Measurements from ENCODE around the gene SLC25A22. TPM values are rescaled to one million over a fixed set of nuclear protein-coding genes. Genes with fewer than 3 reads are reported as not detected.
A peak's percentile ranks its signal among the peaks of the same experiment; 100 is the strongest.

The SLC25A22 gene
- total RNA-seq, 4 donors from 2014 or later, result 5.2 to 14.5 (median 6.9) TPM

DNA sequence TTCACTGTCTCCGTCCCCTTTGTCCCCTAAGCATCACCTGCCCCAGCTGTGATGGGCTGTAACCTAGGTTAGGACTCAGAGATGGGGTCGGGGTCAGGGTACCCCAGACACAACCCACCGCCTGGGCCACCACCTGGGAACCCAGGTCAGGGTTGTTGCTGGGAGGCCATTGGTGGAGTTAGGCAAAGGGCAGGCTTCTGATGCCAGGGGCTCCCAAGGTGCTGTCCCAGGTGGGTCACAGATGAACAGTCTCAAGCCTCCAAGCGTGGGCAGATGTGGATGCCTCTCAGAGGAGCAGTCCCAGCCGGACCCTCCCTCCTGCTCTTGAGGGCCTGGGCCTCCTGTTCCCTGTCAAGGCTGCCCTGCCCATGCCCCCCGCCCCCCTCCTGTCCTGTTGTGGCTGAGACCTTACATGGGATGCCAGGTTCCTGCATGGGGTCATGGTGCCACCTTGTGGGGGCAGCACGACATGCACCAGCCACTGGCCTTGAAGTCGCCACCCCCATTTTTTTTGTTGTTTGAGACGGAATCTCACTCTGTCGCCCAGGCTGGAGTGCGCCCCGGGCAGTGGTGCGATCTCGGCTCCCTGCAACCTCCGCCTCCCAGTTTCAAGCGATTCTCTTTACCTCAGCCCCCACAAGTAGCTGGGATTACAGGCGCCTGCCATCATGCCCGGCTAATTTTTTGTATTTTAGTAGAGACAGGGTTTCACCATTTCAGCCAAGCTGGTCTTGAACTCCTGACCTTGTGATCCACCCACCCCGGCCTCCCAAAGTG lies 32.9 kb downstream of the SLC25A22 start:
- H3K27me3 ChIP-seq, result no peaks in the 10 kb centered on the region
- WGBS, 2 donors (ENCODE audit: low coverage in 1 of 2), result 61 to 87% methylated on average over 9 to 13 of the region's 19 CpGs
- TF ChIP-seq, protein P1, sequence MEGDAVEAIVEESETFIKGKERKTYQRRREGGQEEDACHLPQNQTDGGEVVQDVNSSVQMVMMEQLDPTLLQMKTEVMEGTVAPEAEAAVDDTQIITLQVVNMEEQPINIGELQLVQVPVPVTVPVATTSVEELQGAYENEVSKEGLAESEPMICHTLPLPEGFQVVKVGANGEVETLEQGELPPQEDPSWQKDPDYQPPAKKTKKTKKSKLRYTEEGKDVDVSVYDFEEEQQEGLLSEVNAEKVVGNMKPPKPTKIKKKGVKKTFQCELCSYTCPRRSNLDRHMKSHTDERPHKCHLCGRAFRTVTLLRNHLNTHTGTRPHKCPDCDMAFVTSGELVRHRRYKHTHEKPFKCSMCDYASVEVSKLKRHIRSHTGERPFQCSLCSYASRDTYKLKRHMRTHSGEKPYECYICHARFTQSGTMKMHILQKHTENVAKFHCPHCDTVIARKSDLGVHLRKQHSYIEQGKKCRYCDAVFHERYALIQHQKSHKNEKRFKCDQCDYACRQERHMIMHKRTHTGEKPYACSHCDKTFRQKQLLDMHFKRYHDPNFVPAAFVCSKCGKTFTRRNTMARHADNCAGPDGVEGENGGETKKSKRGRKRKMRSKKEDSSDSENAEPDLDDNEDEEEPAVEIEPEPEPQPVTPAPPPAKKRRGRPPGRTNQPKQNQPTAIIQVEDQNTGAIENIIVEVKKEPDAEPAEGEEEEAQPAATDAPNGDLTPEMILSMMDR (IDR thresholded peaks at IDR 0.05), result peak in 3 of 4 experiments; percentile 52 to 73 (median 62)
- TF ChIP-seq POLR2AphosphoS5 (IDR thresholded peaks at IDR 0.05), result no peak
- no peak for TF ChIP-seq POLR2A (IDR thresholded peaks at IDR 0.05)
- no peak for TF ChIP-seq EP300 (IDR thresholded peaks at IDR 0.05)
- H3K4me1 ChIP-seq, result no peaks in the 10 kb centered on the region
- no peak overlapping the region for H3K4me3 ChIP-seq
- H3K36me3 ChIP-seq, result peaks cover 0 to 98% of the 10 kb centered on the region in 2 donors
- ATAC-seq, result peak; percentile 34
- H3K9me3 ChIP-seq, result no peaks in the 10 kb centered on the region
- H3K27ac ChIP-seq, result peak overlapping the region in 1 of 4 donors; percentile 27

DNA sequence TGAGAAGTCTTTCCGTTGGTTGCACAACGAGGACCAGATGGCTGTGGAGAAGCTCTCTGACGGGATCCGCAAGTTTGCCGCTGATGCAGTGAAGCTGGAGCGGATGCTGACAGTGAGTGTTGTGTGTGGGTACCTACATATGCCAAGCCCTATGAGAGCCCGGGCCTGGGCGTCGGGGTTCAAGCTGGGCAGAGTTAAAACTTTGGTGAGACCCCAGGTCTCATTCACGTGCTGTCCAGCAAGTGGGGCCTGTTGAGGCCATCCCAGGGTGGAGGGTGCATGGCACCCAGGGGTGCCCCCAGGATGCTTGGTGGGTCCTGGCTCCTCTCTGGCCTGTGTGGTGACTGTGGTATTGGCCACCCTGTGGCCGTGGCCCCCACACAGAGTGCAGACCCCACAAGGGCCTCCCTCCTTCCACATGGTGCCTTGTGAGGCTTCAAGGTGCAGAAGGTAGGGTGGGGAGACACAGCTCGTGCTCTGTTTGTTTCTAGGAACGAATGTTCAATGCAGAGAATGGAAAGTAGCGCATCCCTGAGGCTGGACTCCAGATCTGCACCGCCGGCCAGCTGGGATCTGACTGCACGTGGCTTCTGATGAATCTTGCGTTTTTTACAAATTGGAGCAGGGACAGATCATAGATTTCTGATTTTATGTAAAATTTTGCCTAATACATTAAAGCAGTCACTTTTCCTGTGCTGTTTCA lies 33.6 kb downstream of the SLC25A22 start:
- no peak overlapping the region for H3K4me3 ChIP-seq
- no peaks in the 10 kb centered on the region for H3K9me3 ChIP-seq
- H3K4me1 ChIP-seq, result no peaks in the 10 kb centered on the region
- no peak for TF ChIP-seq EP300 (IDR thresholded peaks at IDR 0.05)
- peaks cover 0 to 98% of the 10 kb centered on the region in 2 donors for H3K36me3 ChIP-seq
- 61 to 76% methylated on average over 2 to 12 of the region's 18 CpGs for WGBS, 2 donors (ENCODE audit: low coverage in 1 of 2)
- ATAC-seq, result no peak
- no peaks in the 10 kb centered on the region for H3K27me3 ChIP-seq
- H3K27ac ChIP-seq, result peak overlapping the region in 1 of 4 donors; percentile 27

DNA sequence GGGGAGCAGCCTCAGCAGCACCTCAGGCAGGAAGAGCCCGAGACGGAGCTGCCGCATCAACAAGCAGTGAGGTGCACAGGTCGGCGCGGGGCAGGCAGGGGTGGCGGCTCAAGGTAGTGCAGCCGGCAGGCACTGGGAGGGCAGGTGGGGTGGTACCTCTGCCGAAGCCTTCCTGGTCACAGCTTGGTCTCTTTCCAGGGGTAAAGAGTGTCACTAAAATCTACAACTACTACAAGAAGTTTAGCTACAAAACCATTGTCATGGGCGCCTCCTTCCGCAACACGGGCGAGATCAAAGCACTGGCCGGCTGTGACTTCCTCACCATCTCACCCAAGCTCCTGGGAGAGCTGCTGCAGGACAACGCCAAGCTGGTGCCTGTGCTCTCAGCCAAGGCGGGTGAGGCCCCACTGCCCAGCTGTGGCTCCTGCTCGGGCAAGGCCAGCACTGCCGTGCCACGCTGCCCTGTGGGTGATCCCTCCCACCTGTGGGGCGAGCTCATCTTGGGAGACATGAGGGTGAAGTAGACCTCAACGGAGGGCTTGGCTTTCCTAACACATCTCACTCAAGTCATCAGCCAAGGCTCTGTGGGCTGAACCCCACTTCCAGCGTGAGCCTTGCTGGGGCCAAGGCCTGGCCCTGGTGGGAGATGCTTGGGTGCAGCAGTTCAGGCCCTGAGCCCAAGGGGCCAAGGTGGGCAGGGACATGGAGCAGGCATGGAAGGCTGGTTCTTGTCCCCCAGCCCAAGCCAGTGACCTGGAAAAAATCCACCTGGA lies 34.3 kb downstream of the SLC25A22 start:
- no peak overlapping the region for H3K27ac ChIP-seq
- ATAC-seq, result no peak
- H3K27me3 ChIP-seq, result no peaks in the 10 kb centered on the region
- TF ChIP-seq POLR2AphosphoS5 (IDR thresholded peaks at IDR 0.05) (no peak), EP300 (IDR thresholded peaks at IDR 0.05) (no peak), POLR2A (IDR thresholded peaks at IDR 0.05) (no peak)
- TF ChIP-seq, protein P1 (IDR thresholded peaks at IDR 0.05), result no peak
- no peaks in the 10 kb centered on the region for H3K9me3 ChIP-seq
- no peak overlapping the region for H3K4me3 ChIP-seq
- no peaks in the 10 kb centered on the region for H3K4me1 ChIP-seq
- H3K36me3 ChIP-seq, result peaks cover 0 to 99% of the 10 kb centered on the region in 2 donors
- WGBS, 2 donors (ENCODE audit: low coverage in 1 of 2), result 76 to 100% methylated on average over 1 to 2 of the region's 22 CpGs

DNA sequence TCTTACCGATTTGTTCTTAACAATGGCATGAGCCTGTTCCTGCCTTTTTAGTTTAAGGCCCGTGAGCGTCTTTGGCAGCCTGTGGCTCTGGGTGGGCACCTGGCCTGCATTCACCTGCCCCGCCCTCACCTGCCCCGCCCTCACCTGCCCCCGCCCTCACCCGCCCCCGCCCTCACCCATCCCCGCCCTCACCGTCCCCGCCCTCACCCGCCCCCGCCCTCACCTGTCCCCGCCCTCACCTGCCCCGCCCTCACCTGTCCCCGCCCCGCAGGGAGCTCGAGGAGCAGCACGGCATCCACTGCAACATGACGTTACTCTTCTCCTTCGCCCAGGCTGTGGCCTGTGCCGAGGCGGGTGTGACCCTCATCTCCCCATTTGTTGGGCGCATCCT lies 35.0 kb downstream of the SLC25A22 start:
- peaks cover 0 to 99% of the 10 kb centered on the region in 2 donors for H3K36me3 ChIP-seq
- TF ChIP-seq POLR2AphosphoS5 (IDR thresholded peaks at IDR 0.05), result no peak
- H3K27me3 ChIP-seq, result no peaks in the 10 kb centered on the region
- ATAC-seq, result no peak
- peak overlapping the region in 2 of 4 donors; percentile 24 to 25 for H3K27ac ChIP-seq
- H3K9me3 ChIP-seq, result no peaks in the 10 kb centered on the region
- no CpG with 5 or more reads among the region's 24 CpGs for WGBS, 2 donors (ENCODE audit: low coverage in 1 of 2)
- H3K4me3 ChIP-seq, result no peak overlapping the region
- H3K4me1 ChIP-seq, result no peaks in the 10 kb centered on the region

DNA sequence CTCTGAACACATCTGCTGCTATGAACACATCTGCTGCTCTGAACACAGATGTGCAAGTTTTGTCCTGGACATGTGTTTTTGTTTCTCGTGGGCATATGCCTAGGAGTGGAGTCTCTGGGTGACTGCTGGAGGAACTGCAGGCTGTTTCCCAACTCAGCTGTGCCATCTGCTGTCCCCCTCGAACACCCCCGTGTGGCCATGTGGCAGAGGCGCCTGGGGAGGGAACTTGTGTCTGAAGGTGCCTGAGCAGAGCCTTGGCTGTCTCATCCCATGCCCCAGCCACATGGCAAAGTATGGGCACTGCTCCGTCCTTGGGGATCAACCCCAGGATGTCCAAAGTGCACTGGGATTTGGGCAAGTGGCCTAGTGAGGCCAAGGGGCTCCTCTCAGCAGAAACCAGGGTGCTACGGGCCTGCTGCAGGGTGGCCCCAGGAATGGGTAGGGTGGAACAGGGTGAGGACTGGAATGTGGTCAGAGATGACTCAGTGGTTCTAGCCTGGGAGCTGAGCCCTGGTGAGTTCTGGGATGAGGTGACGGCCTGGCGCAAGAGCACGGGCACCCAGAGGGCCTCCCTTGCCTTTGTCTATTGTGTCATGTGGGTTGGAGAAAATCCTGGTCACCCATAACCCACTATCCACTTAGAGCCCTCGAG lies 35.5 kb downstream of the SLC25A22 start:
- TF ChIP-seq, protein P1 (IDR thresholded peaks at IDR 0.05), result no peak
- TF ChIP-seq POLR2AphosphoS5 (IDR thresholded peaks at IDR 0.05) (no peak), POLR2A (IDR thresholded peaks at IDR 0.05) (no peak), EP300 (IDR thresholded peaks at IDR 0.05) (no peak)
- no peak overlapping the region for H3K4me3 ChIP-seq
- no peaks in the 10 kb centered on the region for H3K9me3 ChIP-seq
- no CpG with 5 or more reads among the region's 10 CpGs for WGBS, 2 donors (ENCODE audit: low coverage in 1 of 2)
- H3K36me3 ChIP-seq, result peaks cover 0 to 100% of the 10 kb centered on the region in 2 donors
- peak; percentile 41 for ATAC-seq
- no peaks in the 10 kb centered on the region for H3K27me3 ChIP-seq
- H3K4me1 ChIP-seq, result no peaks in the 10 kb centered on the region
- H3K27ac ChIP-seq, result peak overlapping the region in 2 of 4 donors; percentile 24 to 25
